Measurements from ENCODE around the gene CLEC4M.

CLEC4M gene

GRCh38 chr19:7781157-7781556 lies 18.1 kb downstream of the CLEC4M start:
- no peaks in the 10 kb centered on the region for H3K79me2 ChIP-seq (ENCODE audit: insufficient read depth, low read length)
- TF ChIP-seq CTCF (IDR thresholded peaks at IDR 0.05; ENCODE audit: low read length) (no peak), EZH2 (IDR thresholded peaks at IDR 0.05; ENCODE audit: borderline replicate concordance, low read length) (no peak)
- H3F3A ChIP-seq (ENCODE audit: insufficient read depth, low read length), result no peaks in the 10 kb centered on the region
- no peaks in the 10 kb centered on the region for H3K9me3 ChIP-seq (ENCODE audit: low read length)
- no peak overlapping the region for H3K9ac ChIP-seq (ENCODE audit: low read length)
- H4K20me1 ChIP-seq (ENCODE audit: insufficient read depth, low read length), result no peaks in the 10 kb centered on the region
- H3K4me3 ChIP-seq (ENCODE audit: low read depth, low read length, poor library complexity, severe bottlenecking), result no peak overlapping the region
- H3K27ac ChIP-seq (ENCODE audit: low read depth, low read length, poor library complexity, severe bottlenecking), result no peak overlapping the region
- no peaks in the 10 kb centered on the region for H3K9me2 ChIP-seq (ENCODE audit: low read depth, low read length)
- H3K4me2 ChIP-seq (ENCODE audit: low read length), result no peak overlapping the region
- no peaks in the 10 kb centered on the region; the same call in 1 of the 2 replicates for H3K27me3 ChIP-seq (ENCODE audit: insufficient read depth, low read length)
- no peaks in the 10 kb centered on the region for H3K4me1 ChIP-seq (ENCODE audit: insufficient read depth, low read length, severe bottlenecking)
- no peak overlapping the region for H2AFZ ChIP-seq (ENCODE audit: low read length)
- H3K36me3 ChIP-seq (ENCODE audit: insufficient read depth, low read length), result no peaks in the 10 kb centered on the region; the same call in 1 of the 2 replicates

- no peak overlapping the region for H2AFZ ChIP-seq (ENCODE audit: low read length)
- no peaks in the 10 kb centered on the region; the same call in 1 of the 2 replicates for H3K36me3 ChIP-seq (ENCODE audit: insufficient read depth, low read length)
- no peak overlapping the region for H3K27ac ChIP-seq (ENCODE audit: low read depth, low read length, poor library complexity, severe bottlenecking)
- no peaks in the 10 kb centered on the region for H3F3A ChIP-seq (ENCODE audit: insufficient read depth, low read length)
- H3K27me3 ChIP-seq (ENCODE audit: insufficient read depth, low read length), result no peaks in the 10 kb centered on the region; the same call in 1 of the 2 replicates
- no peak for TF ChIP-seq EZH2 (IDR thresholded peaks at IDR 0.05; ENCODE audit: borderline replicate concordance, low read length)
- no peak for TF ChIP-seq CTCF (IDR thresholded peaks at IDR 0.05; ENCODE audit: low read length)
- no peak overlapping the region for H3K4me3 ChIP-seq (ENCODE audit: low read depth, low read length, poor library complexity, severe bottlenecking)
- no peaks in the 10 kb centered on the region for H3K79me2 ChIP-seq (ENCODE audit: insufficient read depth, low read length)
- H3K9me2 ChIP-seq (ENCODE audit: low read depth, low read length), result no peaks in the 10 kb centered on the region
- H3K4me1 ChIP-seq (ENCODE audit: insufficient read depth, low read length, severe bottlenecking), result no peaks in the 10 kb centered on the region
- no peaks in the 10 kb centered on the region for H4K20me1 ChIP-seq (ENCODE audit: insufficient read depth, low read length)
- H3K9me3 ChIP-seq (ENCODE audit: low read length), result no peaks in the 10 kb centered on the region
- no peak overlapping the region for H3K9ac ChIP-seq (ENCODE audit: low read length)
- no peak overlapping the region for H3K4me2 ChIP-seq (ENCODE audit: low read length)
Observed at GRCh38 chr19:7783991-7784423, 21.0 kb downstream of the CLEC4M start.

GRCh38 chr19:7784856-7785255 lies 21.8 kb downstream of the CLEC4M start:
- Histone ChIP-seq H3K9ac (ENCODE audit: low read length) (no peak overlapping the region), H3K36me3 (ENCODE audit: insufficient read depth, low read length) (no peaks in the 10 kb centered on the region; the same call in 1 of the 2 replicates), H3K9me2 (ENCODE audit: low read depth, low read length) (no peaks in the 10 kb centered on the region), H3K9me3 (ENCODE audit: low read length) (no peaks in the 10 kb centered on the region), H3K27me3 (ENCODE audit: insufficient read depth, low read length) (no peaks in the 10 kb centered on the region; the same call in 1 of the 2 replicates), H3F3A (ENCODE audit: insufficient read depth, low read length) (no peaks in the 10 kb centered on the region), H3K4me1 (ENCODE audit: insufficient read depth, low read length, severe bottlenecking) (no peaks in the 10 kb centered on the region), H3K27ac (ENCODE audit: low read depth, low read length, poor library complexity, severe bottlenecking) (no peak overlapping the region), H3K4me2 (ENCODE audit: low read length) (no peak overlapping the region), H3K79me2 (ENCODE audit: insufficient read depth, low read length) (no peaks in the 10 kb centered on the region), H4K20me1 (ENCODE audit: insufficient read depth, low read length) (no peaks in the 10 kb centered on the region), H3K4me3 (ENCODE audit: low read depth, low read length, poor library complexity, severe bottlenecking) (no peak overlapping the region), H2AFZ (ENCODE audit: low read length) (no peak overlapping the region)
- TF ChIP-seq CTCF (IDR thresholded peaks at IDR 0.05; ENCODE audit: low read length) (no peak), EZH2 (IDR thresholded peaks at IDR 0.05; ENCODE audit: borderline replicate concordance, low read length) (no peak)
